ENCODE results near the gene SMAD3.

SMAD3 gene

DNA sequence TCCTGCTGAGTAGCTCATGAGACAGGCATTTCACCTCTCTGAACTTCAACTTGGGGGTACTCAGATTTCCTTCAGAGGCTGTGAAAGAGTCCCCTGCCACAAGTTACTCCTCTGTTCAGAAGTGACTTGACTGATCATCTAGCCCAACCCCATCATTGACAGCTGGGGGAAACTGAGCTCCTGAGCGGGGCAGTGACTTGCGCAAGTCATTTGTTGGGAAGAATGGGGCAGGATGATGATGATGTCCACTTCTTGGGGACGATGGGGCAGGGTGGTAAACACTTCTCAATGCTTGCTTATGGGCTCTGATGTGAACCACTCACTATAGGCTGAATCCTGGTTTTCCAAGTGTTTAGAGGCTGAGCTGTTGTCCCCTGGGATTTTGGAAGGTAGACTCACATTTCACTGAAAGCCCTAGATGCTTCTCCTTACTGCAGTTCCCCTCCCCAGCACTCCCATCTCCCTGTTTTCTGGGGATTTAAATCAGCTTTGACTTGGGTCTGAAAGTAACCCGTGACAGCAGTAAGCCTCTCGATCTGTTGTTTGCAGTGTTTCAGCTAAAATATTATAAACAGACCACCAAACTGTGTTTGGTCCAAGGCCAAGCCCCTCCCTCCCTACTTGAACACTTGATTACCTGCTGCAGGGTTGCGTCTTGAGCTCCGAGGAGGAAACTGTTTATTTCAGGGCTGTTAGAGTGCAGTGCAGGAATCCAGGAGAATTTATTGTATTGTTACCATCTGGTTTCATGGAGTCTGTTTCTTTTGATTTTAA lies 25.1 kb downstream of the SMAD3 start:
- H3K4me3 ChIP-seq (replicated peaks; ENCODE audit: insufficient read depth, low read length), result no peak overlapping the region
- TF ChIP-seq, protein P1, sequence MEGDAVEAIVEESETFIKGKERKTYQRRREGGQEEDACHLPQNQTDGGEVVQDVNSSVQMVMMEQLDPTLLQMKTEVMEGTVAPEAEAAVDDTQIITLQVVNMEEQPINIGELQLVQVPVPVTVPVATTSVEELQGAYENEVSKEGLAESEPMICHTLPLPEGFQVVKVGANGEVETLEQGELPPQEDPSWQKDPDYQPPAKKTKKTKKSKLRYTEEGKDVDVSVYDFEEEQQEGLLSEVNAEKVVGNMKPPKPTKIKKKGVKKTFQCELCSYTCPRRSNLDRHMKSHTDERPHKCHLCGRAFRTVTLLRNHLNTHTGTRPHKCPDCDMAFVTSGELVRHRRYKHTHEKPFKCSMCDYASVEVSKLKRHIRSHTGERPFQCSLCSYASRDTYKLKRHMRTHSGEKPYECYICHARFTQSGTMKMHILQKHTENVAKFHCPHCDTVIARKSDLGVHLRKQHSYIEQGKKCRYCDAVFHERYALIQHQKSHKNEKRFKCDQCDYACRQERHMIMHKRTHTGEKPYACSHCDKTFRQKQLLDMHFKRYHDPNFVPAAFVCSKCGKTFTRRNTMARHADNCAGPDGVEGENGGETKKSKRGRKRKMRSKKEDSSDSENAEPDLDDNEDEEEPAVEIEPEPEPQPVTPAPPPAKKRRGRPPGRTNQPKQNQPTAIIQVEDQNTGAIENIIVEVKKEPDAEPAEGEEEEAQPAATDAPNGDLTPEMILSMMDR (IDR thresholded peaks at IDR 0.05; ENCODE audit: insufficient read depth, low read length), result no peak
- no peak for TF ChIP-seq POLR2AphosphoS5 (IDR thresholded peaks at IDR 0.05; ENCODE audit: low read depth)
- TF ChIP-seq SPI1 (IDR thresholded peaks at IDR 0.05; ENCODE audit: borderline replicate concordance, low read depth), result no peak
- TF ChIP-seq, protein P2, sequence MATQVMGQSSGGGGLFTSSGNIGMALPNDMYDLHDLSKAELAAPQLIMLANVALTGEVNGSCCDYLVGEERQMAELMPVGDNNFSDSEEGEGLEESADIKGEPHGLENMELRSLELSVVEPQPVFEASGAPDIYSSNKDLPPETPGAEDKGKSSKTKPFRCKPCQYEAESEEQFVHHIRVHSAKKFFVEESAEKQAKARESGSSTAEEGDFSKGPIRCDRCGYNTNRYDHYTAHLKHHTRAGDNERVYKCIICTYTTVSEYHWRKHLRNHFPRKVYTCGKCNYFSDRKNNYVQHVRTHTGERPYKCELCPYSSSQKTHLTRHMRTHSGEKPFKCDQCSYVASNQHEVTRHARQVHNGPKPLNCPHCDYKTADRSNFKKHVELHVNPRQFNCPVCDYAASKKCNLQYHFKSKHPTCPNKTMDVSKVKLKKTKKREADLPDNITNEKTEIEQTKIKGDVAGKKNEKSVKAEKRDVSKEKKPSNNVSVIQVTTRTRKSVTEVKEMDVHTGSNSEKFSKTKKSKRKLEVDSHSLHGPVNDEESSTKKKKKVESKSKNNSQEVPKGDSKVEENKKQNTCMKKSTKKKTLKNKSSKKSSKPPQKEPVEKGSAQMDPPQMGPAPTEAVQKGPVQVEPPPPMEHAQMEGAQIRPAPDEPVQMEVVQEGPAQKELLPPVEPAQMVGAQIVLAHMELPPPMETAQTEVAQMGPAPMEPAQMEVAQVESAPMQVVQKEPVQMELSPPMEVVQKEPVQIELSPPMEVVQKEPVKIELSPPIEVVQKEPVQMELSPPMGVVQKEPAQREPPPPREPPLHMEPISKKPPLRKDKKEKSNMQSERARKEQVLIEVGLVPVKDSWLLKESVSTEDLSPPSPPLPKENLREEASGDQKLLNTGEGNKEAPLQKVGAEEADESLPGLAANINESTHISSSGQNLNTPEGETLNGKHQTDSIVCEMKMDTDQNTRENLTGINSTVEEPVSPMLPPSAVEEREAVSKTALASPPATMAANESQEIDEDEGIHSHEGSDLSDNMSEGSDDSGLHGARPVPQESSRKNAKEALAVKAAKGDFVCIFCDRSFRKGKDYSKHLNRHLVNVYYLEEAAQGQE (IDR thresholded peaks at IDR 0.05; ENCODE audit: insufficient replicate concordance, low read depth), result no peak
- TF ChIP-seq GABPA (IDR thresholded peaks at IDR 0.05; ENCODE audit: low read depth), result no peak
- DNase-seq (ENCODE audit: low read depth in 1 of 2, low spot score in 1 of 2), result no peak
- H3K27me3 ChIP-seq (ENCODE audit: insufficient read depth, poor library complexity, severe bottlenecking), result no peaks in the 10 kb centered on the region
- H3K27ac ChIP-seq (replicated peaks), result peak overlapping the region; percentile 78

DNA sequence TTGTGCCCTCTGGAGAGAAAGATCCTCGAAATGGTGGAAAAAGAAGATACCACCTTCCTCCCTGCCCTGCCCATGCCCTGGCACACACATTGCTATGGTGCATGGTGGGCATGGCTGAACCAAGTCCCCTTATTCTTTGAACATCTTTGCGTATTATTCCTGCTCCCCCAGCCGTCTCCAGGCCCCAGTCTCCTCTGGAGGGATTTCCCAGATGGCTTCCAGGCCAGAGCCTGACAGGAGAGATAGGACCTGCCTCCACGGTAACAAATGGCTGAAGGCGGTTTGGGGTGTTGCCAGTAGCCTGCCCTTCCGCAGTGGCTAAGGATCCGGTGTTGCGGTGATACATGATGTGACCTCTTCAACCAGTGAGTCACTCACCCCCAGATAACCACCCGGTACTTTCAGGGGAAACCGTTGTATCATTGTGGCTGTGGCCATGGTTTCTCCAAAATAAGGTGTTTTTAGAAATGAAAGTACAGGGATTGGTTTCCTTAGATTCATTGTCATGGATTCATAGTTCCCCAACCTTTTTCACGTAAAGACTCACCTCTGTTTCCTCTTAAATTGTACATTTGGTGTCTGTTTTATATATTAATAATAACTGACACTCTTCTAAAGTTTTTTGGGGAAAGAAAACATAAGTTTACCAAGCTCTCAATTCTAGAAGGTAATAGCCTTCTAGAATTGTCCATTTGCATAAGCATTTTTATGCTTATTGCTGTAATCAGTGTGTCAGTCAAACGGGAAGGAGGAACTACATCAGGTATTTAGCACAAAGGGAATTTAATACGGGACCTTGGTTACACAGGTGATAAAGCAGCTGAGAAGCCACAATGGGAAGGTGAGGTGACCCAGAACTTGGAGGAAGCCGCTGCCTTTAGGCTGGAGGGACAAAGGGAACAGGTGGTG lies 25.9 kb downstream of the SMAD3 start:
- Histone ChIP-seq H3K4me3 (replicated peaks; ENCODE audit: insufficient read depth, low read length) (no peak overlapping the region), H3K27ac (replicated peaks) (peak overlapping the region; percentile 78)
- DNase-seq (ENCODE audit: low read depth in 1 of 2, low spot score in 1 of 2), result peak; percentile 84 to 88

More for the DNA sequence above, 25.9 kb downstream of the SMAD3 start:
- TF ChIP-seq SPI1 (IDR thresholded peaks at IDR 0.05; ENCODE audit: borderline replicate concordance, low read depth) (no peak; the same call in 1 of the 2 replicates), POLR2AphosphoS5 (IDR thresholded peaks at IDR 0.05; ENCODE audit: low read depth) (peak; percentile 71)
- TF ChIP-seq, protein P2 (IDR thresholded peaks at IDR 0.05; ENCODE audit: insufficient replicate concordance, low read depth), result no peak
- TF ChIP-seq, protein P1 (IDR thresholded peaks at IDR 0.05; ENCODE audit: insufficient read depth, low read length), result no peak
- no peaks in the 10 kb centered on the region for H3K27me3 ChIP-seq (ENCODE audit: insufficient read depth, poor library complexity, severe bottlenecking)
